ENCODE data around the gene CD83.
"Not testable (repeated sequence)": the region's sequence is repeated elsewhere in the genome, so short reads cannot be mapped to it uniquely, and the experiment has no call there.

The CD83 gene

DNA sequence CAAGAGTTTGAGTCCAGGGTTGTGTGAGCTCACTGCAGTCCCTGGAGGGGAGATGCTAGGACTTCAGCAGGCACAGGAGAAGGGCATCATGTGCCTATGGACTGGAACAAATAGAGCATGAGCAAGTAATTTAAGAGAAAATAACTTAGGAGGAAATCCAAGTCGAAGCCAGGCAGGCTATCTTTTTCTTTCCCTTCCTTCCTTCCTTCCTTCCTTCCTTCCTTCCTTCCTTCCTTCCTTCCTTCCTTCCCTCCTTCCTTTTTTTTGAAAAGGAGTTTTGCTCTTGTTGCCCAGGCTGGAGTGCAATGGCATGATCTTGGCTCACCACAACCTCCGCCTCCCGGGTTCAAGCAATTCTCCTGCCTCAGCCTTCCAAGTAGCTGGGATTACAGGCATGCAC is 33.7 kb downstream of the CD83 start:
- DNase-seq, result not testable (repeated sequence)

DNA sequence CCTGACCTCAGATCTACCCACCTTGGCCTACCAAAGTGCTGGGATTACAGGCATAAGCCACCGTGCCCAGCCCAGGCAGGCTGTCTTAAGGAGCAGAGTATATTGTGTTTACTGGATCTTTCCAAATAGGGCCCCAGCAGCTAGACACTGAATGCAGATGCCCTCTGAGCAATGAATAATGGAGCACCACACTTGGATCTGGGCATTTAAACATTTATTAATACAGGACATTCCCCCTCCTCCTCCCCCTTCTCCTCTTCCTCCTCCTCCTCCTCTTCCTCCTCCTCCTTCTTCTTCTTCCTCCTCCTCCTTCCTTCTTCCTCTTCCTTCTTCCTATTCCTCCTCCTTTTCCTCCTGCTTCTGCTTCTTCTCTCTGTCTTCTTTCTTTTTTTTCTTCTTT is 34.2 kb downstream of the CD83 start:
- DNase-seq, result no peak

DNA sequence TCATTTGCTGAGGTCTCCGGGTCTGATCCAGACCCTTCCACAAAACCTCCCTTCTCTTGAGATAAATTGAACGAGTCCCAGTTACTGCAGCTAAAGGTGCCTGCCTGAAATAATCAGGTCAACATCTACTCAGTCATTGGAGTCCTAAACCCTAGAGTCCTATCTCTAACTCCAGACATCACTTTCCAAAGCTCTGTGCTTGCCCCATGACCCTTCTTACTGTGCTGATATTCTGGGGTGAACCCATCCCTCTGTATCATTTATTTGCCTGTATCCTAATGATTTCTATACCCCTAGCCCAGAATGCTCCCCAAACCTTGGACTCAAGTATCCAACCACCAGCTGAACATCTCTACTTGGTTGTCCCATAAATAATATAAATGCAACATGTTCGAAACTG is 35.7 kb downstream of the CD83 start:
- DNase-seq, result no peak

DNA sequence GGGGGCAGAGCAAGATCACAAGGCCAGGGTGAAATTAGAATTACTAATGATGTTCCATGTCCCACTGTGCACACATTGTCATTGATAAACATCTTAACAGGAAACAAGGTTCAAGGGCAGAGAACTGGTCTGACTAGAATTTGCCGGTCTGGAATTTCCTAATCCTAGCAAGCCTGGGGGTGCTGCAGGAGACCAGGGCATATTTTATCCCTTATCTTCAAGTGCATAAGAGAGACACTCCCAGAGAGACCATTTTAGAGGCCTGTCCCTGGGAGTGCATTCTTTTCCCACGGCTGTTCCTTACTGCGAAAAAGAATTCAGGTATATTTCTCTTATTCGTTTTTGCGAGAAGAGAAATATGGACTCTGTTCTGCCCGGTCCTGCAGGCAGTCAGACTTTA is 41.5 kb downstream of the CD83 start:
- DNase-seq, result no peak

DNA sequence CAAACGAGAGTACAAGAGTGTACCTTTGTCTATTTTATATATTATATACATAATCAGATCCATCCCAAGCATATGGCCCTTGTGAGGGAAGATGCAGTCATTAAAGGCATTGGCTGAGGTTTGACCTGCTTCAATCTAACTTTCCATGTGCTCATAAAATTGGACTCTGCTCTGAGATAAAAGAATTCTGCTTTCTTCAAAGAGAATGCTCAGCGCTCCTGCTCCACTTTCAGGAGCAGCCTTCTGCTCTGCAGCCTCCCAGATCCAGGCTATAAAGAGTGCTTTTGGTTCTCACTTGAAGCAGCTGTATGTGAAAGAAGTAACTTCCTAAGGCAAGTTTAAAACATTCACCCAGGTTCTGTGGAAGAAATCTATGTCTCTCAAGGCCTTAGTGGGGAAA is 45.3 kb downstream of the CD83 start:
- no peak for DNase-seq

DNA sequence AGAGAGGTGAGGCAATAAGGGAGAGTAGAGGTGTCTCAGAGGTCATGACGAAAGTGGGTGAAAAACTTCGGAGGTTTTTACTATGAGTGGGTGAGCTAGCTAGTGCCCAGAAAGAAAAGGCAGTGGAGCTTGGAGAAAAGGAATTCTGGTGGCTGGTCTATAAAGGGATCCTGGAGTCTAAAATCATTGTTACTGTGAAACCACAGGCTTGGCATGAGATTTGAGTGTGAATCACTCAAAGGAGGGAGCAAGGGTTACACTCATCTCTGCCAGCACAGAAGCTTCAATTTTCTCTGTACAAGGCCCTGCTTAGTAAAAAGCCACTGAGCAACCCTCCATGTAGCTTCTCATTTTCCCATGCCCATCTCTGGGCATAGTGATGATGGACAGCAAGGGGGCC is 47.5 kb downstream of the CD83 start:
- no peak for DNase-seq

DNA sequence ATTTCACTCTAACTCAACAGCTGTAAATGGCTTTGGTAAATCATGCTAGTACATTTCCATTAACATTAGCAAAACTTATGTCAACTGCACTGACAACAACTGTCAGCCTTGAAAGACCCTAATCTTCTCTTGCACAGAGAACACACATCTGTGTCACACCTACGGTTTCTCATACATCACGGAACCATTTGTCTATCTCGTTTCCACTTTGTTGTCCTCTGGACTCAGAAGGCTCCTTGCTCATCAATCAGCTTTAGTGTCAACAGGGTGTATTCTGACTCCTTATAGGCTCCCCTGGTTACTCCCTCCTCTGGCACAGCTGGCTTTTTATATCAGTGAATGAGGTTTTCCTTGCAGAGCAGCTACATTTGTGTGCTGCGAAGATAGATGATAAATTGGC is 49.3 kb downstream of the CD83 start:
- no peak for DNase-seq

DNA sequence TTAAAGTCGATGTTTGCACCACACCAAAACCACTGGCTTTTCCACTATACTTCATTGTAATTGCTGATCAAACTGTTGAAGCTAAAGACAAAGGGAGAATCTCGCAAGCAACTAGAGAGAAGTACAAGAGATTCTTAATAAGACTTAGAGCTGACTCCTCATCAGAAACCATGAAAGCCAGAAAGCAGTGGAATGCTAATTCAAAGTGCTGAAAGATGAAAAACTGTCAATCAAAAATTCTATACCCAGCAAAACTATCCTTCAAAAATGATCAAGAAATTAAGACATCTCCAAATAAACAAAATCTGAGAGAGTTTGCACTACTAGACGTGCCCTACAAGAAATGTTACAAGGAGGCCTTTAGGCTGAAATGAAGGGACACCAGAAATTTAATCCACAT is 52.6 kb downstream of the CD83 start:
- DNase-seq, result no peak

DNA sequence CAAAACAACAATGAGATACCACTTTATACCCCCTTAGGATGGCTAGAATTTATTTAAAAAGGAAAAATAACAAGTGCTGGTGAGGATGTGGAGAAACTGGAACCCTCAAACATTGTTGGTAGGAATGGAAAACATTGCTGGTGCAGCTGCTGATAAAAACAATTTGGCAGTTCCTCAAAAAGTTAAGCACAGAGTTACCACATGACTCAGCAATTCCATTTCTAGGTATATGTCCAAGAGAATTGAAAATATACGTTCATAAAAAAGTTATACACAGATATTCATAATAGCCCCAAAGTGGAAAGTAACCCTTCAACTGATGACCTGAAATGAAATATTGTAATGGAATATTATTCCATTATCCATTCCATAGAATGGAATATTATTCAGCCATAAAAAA is 55.0 kb downstream of the CD83 start:
- no peak for DNase-seq

DNA sequence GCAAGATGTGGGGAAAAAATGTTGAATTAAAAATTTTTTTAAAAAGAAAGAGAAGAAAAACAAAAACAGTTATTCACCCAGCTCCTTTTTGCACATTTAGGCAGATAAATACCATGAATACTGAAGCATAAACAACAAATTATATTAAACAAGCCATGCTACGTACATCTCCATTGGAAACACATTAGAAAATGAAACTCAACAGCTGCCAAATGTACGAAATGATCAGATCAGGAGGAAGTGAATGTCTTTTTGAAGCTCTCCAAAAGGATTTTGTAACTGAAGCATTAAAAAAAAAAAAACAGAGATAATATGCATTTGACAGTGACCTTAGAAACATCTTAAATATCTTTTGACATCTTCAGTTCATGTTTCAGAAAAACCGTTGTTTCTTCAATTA is 56.7 kb downstream of the CD83 start:
- no peak for DNase-seq

DNA sequence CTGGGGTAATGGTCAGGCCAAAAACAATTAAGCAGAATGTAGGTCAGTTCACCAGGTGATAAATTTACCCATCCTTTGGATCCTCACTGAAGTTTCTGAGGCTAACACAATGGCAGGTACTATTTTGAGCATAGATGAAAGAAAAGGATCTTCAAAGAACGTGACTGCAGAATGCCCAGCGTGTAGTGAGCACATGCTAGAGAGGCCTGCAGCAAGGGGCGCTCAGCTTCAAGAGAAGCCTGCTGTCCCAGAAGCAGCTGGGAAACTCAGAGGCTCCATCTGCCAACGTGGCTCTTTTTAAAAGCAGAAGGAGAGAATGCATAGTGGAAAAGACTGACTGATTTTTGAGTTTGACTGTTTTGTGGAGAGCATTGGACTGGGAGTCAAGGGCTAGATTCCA is 57.4 kb downstream of the CD83 start:
- no peak for DNase-seq

DNA sequence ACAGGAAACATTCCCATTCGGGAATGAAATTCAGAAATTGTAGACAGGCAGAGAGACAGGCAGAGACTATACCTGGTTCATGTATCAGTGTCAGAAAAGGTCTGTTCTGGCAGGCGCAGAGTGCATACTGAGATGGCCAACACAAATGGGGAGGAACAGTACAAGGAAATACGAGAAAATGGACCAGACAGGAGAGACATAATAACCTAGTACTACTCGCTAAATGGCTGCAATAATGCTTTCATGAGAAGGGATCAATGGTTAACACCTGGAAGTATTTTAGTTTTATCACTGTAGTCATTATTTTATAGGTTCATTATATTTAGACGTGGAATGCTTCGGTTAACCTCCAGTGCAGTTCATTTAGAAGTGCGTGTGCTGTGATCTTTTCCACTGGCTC is 58.9 kb downstream of the CD83 start:
- no peak for DNase-seq

DNA sequence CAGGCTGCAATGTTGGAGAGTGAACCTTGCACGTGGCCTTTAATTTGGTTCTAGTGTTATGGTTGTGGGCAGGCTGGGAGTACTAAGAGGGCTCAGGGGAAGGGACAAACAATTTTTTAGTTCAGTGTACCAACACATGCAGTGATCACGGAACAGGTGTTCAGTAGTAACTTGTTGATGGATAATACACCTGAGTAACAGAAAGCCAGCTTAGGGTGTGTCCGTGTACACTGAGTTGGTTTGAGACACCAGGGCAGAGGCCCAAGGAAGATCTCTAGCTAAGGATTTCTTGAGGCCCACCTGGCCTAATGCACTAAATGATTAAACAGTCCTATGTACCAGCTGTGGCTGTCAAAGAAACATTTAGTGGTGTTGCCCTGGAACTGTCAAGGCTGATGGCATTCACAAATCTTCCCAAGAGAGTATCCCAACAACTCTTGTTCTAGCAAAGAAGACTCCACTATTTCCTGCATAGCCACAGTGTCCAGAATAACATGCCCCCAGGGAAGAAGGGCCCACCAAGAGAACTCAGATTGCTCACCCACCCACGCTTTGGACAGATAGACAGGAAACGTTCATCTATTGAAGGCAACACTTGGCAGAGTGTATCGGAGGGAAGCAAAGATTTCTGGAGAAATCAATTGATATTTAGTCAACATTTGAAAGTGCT is 60.0 kb downstream of the CD83 start:
- no peak for DNase-seq

DNA sequence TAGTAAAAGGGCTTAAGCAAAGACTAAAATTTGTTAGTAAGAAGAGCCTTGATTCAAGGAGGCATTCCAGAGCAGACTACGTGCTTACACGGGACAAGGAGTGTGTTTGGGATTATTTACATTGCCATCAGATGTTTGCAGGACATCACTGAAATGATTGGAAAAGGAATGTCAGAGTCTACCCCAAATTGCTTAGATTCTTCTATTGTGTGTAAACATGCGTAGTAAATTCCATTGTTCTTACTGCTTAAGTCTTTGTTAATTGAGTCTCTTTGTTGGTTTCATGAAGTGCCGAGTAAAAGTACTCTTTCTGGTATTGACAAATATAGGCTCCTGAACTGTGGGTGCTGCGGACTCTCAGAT is 60.5 kb downstream of the CD83 start:
- no peak for DNase-seq

DNA sequence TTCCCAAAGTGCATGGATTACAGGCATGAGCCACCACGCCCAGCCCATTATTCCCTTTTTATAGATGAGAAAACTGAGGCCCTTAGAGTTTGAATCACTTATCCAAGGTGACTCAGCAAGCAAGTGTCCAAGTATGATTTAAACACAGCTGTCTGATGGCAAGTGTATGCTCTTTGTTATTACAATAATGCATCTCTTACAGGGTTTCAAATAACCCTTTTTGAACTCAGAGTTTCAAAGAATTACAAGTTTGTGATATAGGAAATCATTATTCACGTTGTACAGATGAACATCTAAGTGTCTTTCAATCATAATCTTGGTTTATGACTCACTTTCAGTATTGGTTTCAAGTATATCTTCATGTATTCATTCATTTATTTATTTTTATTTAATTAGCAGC is 63.0 kb downstream of the CD83 start:
- no peak for DNase-seq

DNA sequence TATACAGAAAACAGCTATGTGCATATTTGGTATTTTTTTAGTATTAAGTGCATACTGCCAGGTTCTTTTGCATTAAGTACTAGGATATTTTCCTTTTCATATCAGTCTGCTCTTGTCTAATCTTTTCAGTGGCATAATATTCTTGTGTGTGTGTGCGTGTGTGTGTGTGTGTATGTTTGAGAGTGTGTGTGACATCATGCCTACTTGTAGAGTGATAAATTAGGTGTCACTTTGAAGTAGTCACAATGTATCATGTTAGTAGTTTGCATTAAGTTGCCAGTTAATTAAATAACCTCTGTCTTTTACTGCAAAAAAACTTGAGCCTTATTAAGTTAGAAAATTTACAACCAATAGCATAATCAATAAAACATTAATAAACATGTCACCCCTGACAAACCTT is 65.3 kb downstream of the CD83 start:
- no peak for DNase-seq
